GM23248 (cell line): ENCODE results near the gene TPO. TPM values are rescaled to one million over a fixed set of nuclear protein-coding genes. Genes with fewer than 3 reads are reported as not detected.

Source experiments
- DNase-seq: peaks from one replicate; pipeline ENCODE4 v3.0.0-alpha.2; 2015
- H2AFZ ChIP-seq: fragments of 200-600 bp; sonication (generic); 2 replicates; pipeline ENCODE4 v1.6.1; 2016; ENCODE audit warnings: antibody characterized with exemption
- H3F3A ChIP-seq: fragments of 200-600 bp; sonication (generic); 2 replicates; pipeline ENCODE4 v1.6.1; 2016; ENCODE audit warnings: mild to moderate bottlenecking, antibody characterized with exemption, mixed run types; ENCODE audit not compliant: insufficient read depth
- H3K27ac ChIP-seq: fragments of 200-600 bp; sonication (generic); 2 replicates; pipeline ENCODE4 v1.5.1; 2016; ENCODE audit warnings: mild to moderate bottlenecking
- H3K27me3 ChIP-seq: fragments of 200-600 bp; sonication (generic); replicated peaks from 2 replicates; pipeline ENCODE4 v1.6.1; 2016; ENCODE audit warnings: mild to moderate bottlenecking; ENCODE audit not compliant: insufficient read depth
- H3K36me3 ChIP-seq: fragments of 200-600 bp; sonication (generic); 2 replicates; pipeline ENCODE4 v1.6.1; 2016; ENCODE audit warnings: low read depth, mild to moderate bottlenecking
- H3K4me1 ChIP-seq: fragments of 200-600 bp; sonication (generic); 2 replicates; pipeline ENCODE4 v1.6.1; 2016; ENCODE audit warnings: mild to moderate bottlenecking; ENCODE audit not compliant: insufficient read depth
- H3K4me2 ChIP-seq: fragments of 200-600 bp; sonication (generic); one replicate; pipeline ENCODE4 v1.6.1; 2016; ENCODE audit warnings: mild to moderate bottlenecking; ENCODE audit not compliant: unreplicated experiment
- H3K4me3 ChIP-seq: fragments of 200-600 bp; sonication (generic); 2 replicates; pipeline ENCODE4 v1.5.1; 2016; ENCODE audit warnings: mild to moderate bottlenecking
- H3K79me2 ChIP-seq: fragments of 200-600 bp; sonication (generic); 2 replicates; pipeline ENCODE4 v1.6.1; 2016; ENCODE audit warnings: mild to moderate bottlenecking; ENCODE audit not compliant: insufficient read depth
- H3K9ac ChIP-seq: fragments of 200-600 bp; sonication (generic); 2 replicates; pipeline ENCODE4 v1.6.1; 2016; ENCODE audit warnings: mild to moderate bottlenecking
- H3K9me2 ChIP-seq: fragments of 200-600 bp; sonication (generic); 2 replicates; pipeline ENCODE4 v1.6.1; 2016; ENCODE audit warnings: mixed run types, mild to moderate bottlenecking, moderate library complexity; ENCODE audit not compliant: insufficient read depth
- H3K9me3 ChIP-seq: fragments of 200-600 bp; sonication (generic); one replicate; pipeline ENCODE4 v1.6.1; 2017; ENCODE audit warnings: low read depth
- H4K20me1 ChIP-seq: fragments of 200-600 bp; sonication (generic); 2 replicates; pipeline ENCODE4 v1.6.0; 2016; ENCODE audit not compliant: insufficient read depth
- EZH2 ChIP-seq: fragments of 200-600 bp; sonication (generic); IDR thresholded peaks from 2 replicates; pipeline ENCODE4 v1.6.1; 2018; ENCODE audit warnings: antibody characterized with exemption, mild to moderate bottlenecking; ENCODE audit not compliant: insufficient read depth, poor library complexity, severe bottlenecking
- EZH2phosphoT487 ChIP-seq: fragments of 200-600 bp; sonication (generic); IDR thresholded peaks from 2 replicates; pipeline ENCODE4 v1.6.1; 2018; ENCODE audit warnings: antibody characterized with exemption, moderate library complexity, mild to moderate bottlenecking, low read depth; ENCODE audit not compliant: insufficient read depth
- WGBS, 2 experiments: methylation state at CpG; one replicate each; pipeline ENCODE4 v1.1.6; 2015 to 2017; ENCODE audit warnings: low lambda C conversion rate in 2 of 2, low coverage in 1 of 2; ENCODE audit errors: missing lambda C conversion rate in 2 of 2; 5-methylcytosine and 5-hydroxymethylcytosine counted together
- in situ Hi-C: fragments of 300-500 bp; cut with MboI; formaldehyde crosslinking; loops from 2 replicates; pipeline ENCODE4 v1.15.0; 2020
- polyA plus RNA-seq: library from polyadenylated mRNA; unstranded; fragments of >200 nt; fragmentation: Nextera tagmentation; extraction: Ambion mirVana; gene quantifications from 2 replicates; pipeline ENCODE4 v1.2.1, GENCODE V29; 2016
- total RNA-seq: library from RNA; depleted of rRNA; stranded (reverse); fragments of >200 nt; shearing (Covaris generic); gene quantifications from 2 replicates; pipeline ENCODE4 v1.2.3, GENCODE V29; 2014

The TPO gene
- total and polyA plus RNA-seq, 2 experiments from 2014 or later: not detected

DNA sequence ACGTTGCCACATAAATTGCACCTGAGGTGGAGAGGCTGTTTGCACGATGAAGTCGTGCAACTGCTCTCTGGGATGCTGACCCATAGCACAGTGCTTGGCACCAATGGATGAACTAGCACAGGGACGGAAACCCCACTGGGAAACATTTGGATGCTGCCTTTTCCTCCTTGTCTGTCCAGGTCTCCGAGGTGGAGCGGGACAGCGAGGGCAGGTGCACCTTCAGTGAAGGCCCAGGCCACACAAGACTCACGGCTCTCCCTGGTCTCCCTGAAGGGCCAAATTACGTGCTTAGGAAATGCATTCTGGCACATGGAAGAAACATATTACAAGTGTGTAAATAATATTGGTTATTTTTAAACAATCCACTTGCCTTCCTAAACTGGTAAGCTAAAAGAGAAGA, 70.3 kb downstream of the TPO start:
- TF ChIP-seq EZH2phosphoT487 (no peak), EZH2 (no peak)

GRCh38 chr2:1484131-1484884, 71.0 kb downstream of the TPO start:
- H3F3A ChIP-seq: no peaks in the 10 kb centered on the region
- TF ChIP-seq EZH2 (no peak), EZH2phosphoT487 (no peak)
- H3K27me3 ChIP-seq: no peaks in the 10 kb centered on the region
- WGBS, 2 experiments: 60 to 61% methylated on average over 21 to 22 of the region's 22 CpGs
- no peaks in the 10 kb centered on the region for H3K4me1 ChIP-seq
- no peak overlapping the region for H3K4me3 ChIP-seq
- H3K27ac ChIP-seq: no peak overlapping the region
- H4K20me1 ChIP-seq: no peaks in the 10 kb centered on the region
- H2AFZ ChIP-seq: no peak overlapping the region
- no peak for DNase-seq
- no peak overlapping the region for H3K9ac ChIP-seq
- H3K36me3 ChIP-seq: no peaks in the 10 kb centered on the region
- H3K9me3 ChIP-seq: no peaks in the 10 kb centered on the region
- no peaks in the 10 kb centered on the region for H3K9me2 ChIP-seq
- in situ Hi-C loops: no loop called here
- no peak overlapping the region for H3K4me2 ChIP-seq
- H3K79me2 ChIP-seq: no peaks in the 10 kb centered on the region

More for the DNA sequence above, 70.3 kb downstream of the TPO start:
- in situ Hi-C loops: no loop called here
- Histone ChIP-seq H3K4me2 (no peak overlapping the region), H3F3A (no peaks in the 10 kb centered on the region), H3K4me1 (no peaks in the 10 kb centered on the region), H3K27ac (no peak overlapping the region), H3K9ac (no peak overlapping the region), H3K79me2 (no peaks in the 10 kb centered on the region), H3K27me3 (no peaks in the 10 kb centered on the region), H3K9me3 (no peaks in the 10 kb centered on the region), H2AFZ (no peak overlapping the region), H3K36me3 (no peaks in the 10 kb centered on the region), H3K9me2 (no peaks in the 10 kb centered on the region), H3K4me3 (no peak overlapping the region), H4K20me1 (no peaks in the 10 kb centered on the region)
- no peak for DNase-seq
- WGBS, 2 experiments: 25 to 37% methylated on average over 9 of the region's 9 CpGs

DNA sequence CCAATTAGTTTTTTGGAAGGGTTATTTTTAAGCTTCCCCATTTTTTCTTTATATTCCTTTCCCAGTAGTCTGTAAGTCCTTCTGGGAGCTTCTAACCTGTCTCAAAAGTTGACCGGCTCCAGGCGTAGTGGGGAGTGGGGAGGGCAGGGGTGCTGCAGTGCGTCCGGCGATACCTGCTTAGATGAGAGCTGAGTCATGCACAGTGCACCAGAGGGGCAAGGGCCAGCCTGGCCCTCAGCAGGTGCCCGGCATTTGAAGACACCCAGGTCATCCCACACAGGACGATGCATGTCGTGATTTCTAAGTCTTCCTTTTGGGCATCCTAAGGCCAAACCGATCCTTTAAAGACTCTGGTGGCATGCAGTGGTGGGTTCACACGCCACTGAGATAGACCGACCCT, 73.4 kb downstream of the TPO start:
- peaks cover 3% of the 10 kb centered on the region; the same call in 1 of the 2 replicates for H3K27me3 ChIP-seq
- H3K9ac ChIP-seq: no peak overlapping the region
- no peaks in the 10 kb centered on the region for H3K79me2 ChIP-seq
- H3K4me2 ChIP-seq: no peak overlapping the region
- no peaks in the 10 kb centered on the region for H4K20me1 ChIP-seq
- no peaks in the 10 kb centered on the region for H3F3A ChIP-seq
- no peaks in the 10 kb centered on the region for H3K4me1 ChIP-seq
- no peaks in the 10 kb centered on the region for H3K9me2 ChIP-seq
- in situ Hi-C loops: no loop called here
- H3K27ac ChIP-seq: no peak overlapping the region
- H2AFZ ChIP-seq: no peak overlapping the region
- H3K4me3 ChIP-seq: no peak overlapping the region
- 69 to 72% methylated on average over 11 of the region's 11 CpGs for WGBS, 2 experiments
- DNase-seq: no peak
- no peak for TF ChIP-seq EZH2phosphoT487
- no peak for TF ChIP-seq EZH2
- no peaks in the 10 kb centered on the region for H3K36me3 ChIP-seq
- no peaks in the 10 kb centered on the region for H3K9me3 ChIP-seq

DNA sequence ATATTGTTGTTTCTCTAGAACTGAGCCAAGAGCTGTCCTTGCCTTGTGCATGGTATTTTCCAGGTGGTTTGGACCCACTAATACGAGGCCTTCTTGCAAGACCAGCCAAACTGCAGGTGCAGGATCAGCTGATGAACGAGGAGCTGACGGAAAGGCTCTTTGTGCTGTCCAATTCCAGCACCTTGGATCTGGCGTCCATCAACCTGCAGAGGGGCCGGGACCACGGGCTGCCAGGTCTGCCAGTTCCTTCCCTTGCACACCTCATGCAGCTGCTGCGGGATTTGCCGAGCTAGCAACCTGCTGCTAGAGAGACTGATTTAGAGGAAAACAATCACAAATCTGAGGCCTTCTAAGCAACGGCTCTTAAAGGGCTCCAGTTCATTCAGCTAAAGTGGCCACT, 74.5 kb downstream of the TPO start:
- WGBS, 2 experiments: 52 to 55% methylated on average over 9 of the region's 9 CpGs
- no peak overlapping the region for H3K4me2 ChIP-seq
- TF ChIP-seq EZH2phosphoT487: no peak
- no peak for TF ChIP-seq EZH2
- no peaks in the 10 kb centered on the region for H3F3A ChIP-seq
- no peak overlapping the region for H3K4me3 ChIP-seq
- no peak for DNase-seq
- peaks cover 7% of the 10 kb centered on the region; the same call in 1 of the 2 replicates for H3K27me3 ChIP-seq
- no peaks in the 10 kb centered on the region for H4K20me1 ChIP-seq
- in situ Hi-C loops: no loop called here
- H3K9ac ChIP-seq: no peak overlapping the region
- H3K27ac ChIP-seq: no peak overlapping the region
- H3K79me2 ChIP-seq: no peaks in the 10 kb centered on the region
- no peak overlapping the region for H2AFZ ChIP-seq
- no peaks in the 10 kb centered on the region for H3K9me3 ChIP-seq
- H3K4me1 ChIP-seq: no peaks in the 10 kb centered on the region
- H3K36me3 ChIP-seq: no peaks in the 10 kb centered on the region
- no peaks in the 10 kb centered on the region for H3K9me2 ChIP-seq
